HEK293 (cell line): Measurements from ENCODE around the gene CPNE1.

Experiments
- GFI1B ChIP-seq: fragments of 450-650 bp; formaldehyde crosslinking; IDR thresholded peaks from 2 replicates; pipeline ENCODE4 v1.5.1; 2016; ENCODE audit warnings: missing biosample characterization, missing genetic modification characterization
- GLI4 ChIP-seq: fragments of 450-650 bp; formaldehyde crosslinking; IDR thresholded peaks from 2 replicates; pipeline ENCODE4 v1.5.1; 2016; ENCODE audit warnings: missing biosample characterization, missing genetic modification characterization
- HIC1 ChIP-seq: fragments of 450-650 bp; formaldehyde crosslinking; IDR thresholded peaks from 2 replicates; pipeline ENCODE4 v1.5.1; 2016; ENCODE audit warnings: missing biosample characterization, missing genetic modification characterization
- HOXC10 ChIP-seq: sonication (generic); formaldehyde crosslinking; IDR thresholded peaks from 2 replicates; pipeline ENCODE4 v1.8.1; 2023; ENCODE audit warnings: mild to moderate bottlenecking, missing genetic modification reagents
- KLF17 ChIP-seq: fragments of 450-650 bp; formaldehyde crosslinking; IDR thresholded peaks from 2 replicates; pipeline ENCODE4 v1.5.1; 2016; ENCODE audit warnings: missing biosample characterization, missing genetic modification characterization
- MZF1 ChIP-seq: fragments of 450-650 bp; formaldehyde crosslinking; IDR thresholded peaks from 2 replicates; pipeline ENCODE4 v1.5.1; 2017; ENCODE audit warnings: missing biosample characterization, missing genetic modification characterization, borderline replicate concordance
- OSR2 ChIP-seq: fragments of 450-650 bp; formaldehyde crosslinking; IDR thresholded peaks from 2 replicates; pipeline ENCODE4 v1.5.1; 2016; ENCODE audit warnings: missing biosample characterization, missing genetic modification characterization
- REST ChIP-seq: fragments of 450-650 bp; formaldehyde crosslinking; IDR thresholded peaks from 2 replicates; pipeline ENCODE4 v1.5.1; 2016; ENCODE audit warnings: missing biosample characterization, missing genetic modification characterization
- SCRT1 ChIP-seq: fragments of 450-650 bp; formaldehyde crosslinking; IDR thresholded peaks from 2 replicates; pipeline ENCODE4 v1.5.1; 2016; ENCODE audit warnings: missing biosample characterization, missing genetic modification characterization, borderline replicate concordance
- ZBTB8A ChIP-seq: fragments of 450-650 bp; formaldehyde crosslinking; IDR thresholded peaks from 2 replicates; pipeline ENCODE4 v1.5.1; 2016; ENCODE audit warnings: missing biosample characterization, missing genetic modification characterization
- ZFP37 ChIP-seq: fragments of 450-650 bp; formaldehyde crosslinking; IDR thresholded peaks from 2 replicates; pipeline ENCODE4 v1.5.1; 2016; ENCODE audit warnings: missing biosample characterization, missing genetic modification characterization
- ZNF132 ChIP-seq: fragments of 450-650 bp; formaldehyde crosslinking; IDR thresholded peaks from 2 replicates; pipeline ENCODE4 v1.5.1; 2017; ENCODE audit warnings: missing biosample characterization, missing genetic modification characterization, borderline replicate concordance
- ZNF174 ChIP-seq: fragments of 450-650 bp; formaldehyde crosslinking; IDR thresholded peaks from 2 replicates; pipeline ENCODE4 v1.5.0; 2017; ENCODE audit warnings: missing biosample characterization, mild to moderate bottlenecking, missing genetic modification characterization
- ZNF19 ChIP-seq: fragments of 450-650 bp; formaldehyde crosslinking; IDR thresholded peaks from 2 replicates; pipeline ENCODE4; 2016; ENCODE audit warnings: missing biosample characterization, missing genetic modification characterization, low read depth
- ZNF248 ChIP-seq: fragments of 450-650 bp; formaldehyde crosslinking; IDR thresholded peaks from 2 replicates; pipeline ENCODE4 v1.5.1; 2017; ENCODE audit warnings: missing biosample characterization, missing genetic modification characterization
- ZNF350 ChIP-seq: fragments of 450-650 bp; formaldehyde crosslinking; IDR thresholded peaks from 2 replicates; pipeline ENCODE4 v1.5.0; 2017; ENCODE audit warnings: missing biosample characterization, mild to moderate bottlenecking, missing genetic modification characterization
- ZNF354C ChIP-seq: fragments of 450-650 bp; formaldehyde crosslinking; IDR thresholded peaks from 2 replicates; pipeline ENCODE4 v1.5.1; 2016; ENCODE audit warnings: missing biosample characterization, missing genetic modification characterization, low read depth, borderline replicate concordance
- ZNF366 ChIP-seq: fragments of 450-650 bp; formaldehyde crosslinking; conservative IDR thresholded peaks from 2 replicates; pipeline ENCODE4 v1.5.1; 2016; ENCODE audit warnings: missing biosample characterization, missing genetic modification characterization
- ZNF416 ChIP-seq: fragments of 450-650 bp; formaldehyde crosslinking; IDR thresholded peaks from 2 replicates; pipeline ENCODE4 v1.5.1; 2016; ENCODE audit warnings: missing biosample characterization, missing genetic modification characterization
- ZNF449 ChIP-seq: fragments of 450-650 bp; formaldehyde crosslinking; IDR thresholded peaks from 2 replicates; pipeline ENCODE4 v1.5.1; 2017; ENCODE audit warnings: missing biosample characterization, mild to moderate bottlenecking, missing genetic modification characterization, moderate library complexity
- ZNF473 ChIP-seq: fragments of 450-650 bp; formaldehyde crosslinking; IDR thresholded peaks from 2 replicates; pipeline ENCODE4 v1.5.1; 2017; ENCODE audit warnings: missing biosample characterization, missing genetic modification characterization
- ZNF510 ChIP-seq: fragments of 450-650 bp; formaldehyde crosslinking; IDR thresholded peaks from 2 replicates; pipeline ENCODE4 v1.5.1; 2018; ENCODE audit warnings: mild to moderate bottlenecking, missing genetic modification characterization, missing biosample characterization; ENCODE audit not compliant: insufficient replicate concordance
- ZNF514 ChIP-seq: fragments of 450-650 bp; formaldehyde crosslinking; IDR thresholded peaks from 2 replicates; pipeline ENCODE4 v1.5.1; 2016; ENCODE audit warnings: missing biosample characterization, missing genetic modification characterization
- ZNF521 ChIP-seq: fragments of 450-650 bp; formaldehyde crosslinking; IDR thresholded peaks from 2 replicates; pipeline ENCODE4 v1.5.1; 2017; ENCODE audit warnings: missing biosample characterization, mild to moderate bottlenecking, missing genetic modification characterization
- ZNF555 ChIP-seq: fragments of 450-650 bp; formaldehyde crosslinking; conservative IDR thresholded peaks from 2 replicates; pipeline ENCODE4 v1.5.1; 2017; ENCODE audit warnings: missing biosample characterization, mild to moderate bottlenecking, missing genetic modification characterization, inconsistent platforms
- ZNF571 ChIP-seq: fragments of 450-650 bp; formaldehyde crosslinking; IDR thresholded peaks from 2 replicates; pipeline ENCODE4 v1.5.0; 2017; ENCODE audit warnings: missing biosample characterization, missing genetic modification characterization
- ZNF629 ChIP-seq: fragments of 450-650 bp; formaldehyde crosslinking; IDR thresholded peaks from 2 replicates; pipeline ENCODE4 v1.5.1; 2017; ENCODE audit warnings: missing biosample characterization, missing genetic modification characterization
- ZNF658 ChIP-seq: fragments of 450-650 bp; formaldehyde crosslinking; IDR thresholded peaks from 2 replicates; pipeline ENCODE4; 2016; ENCODE audit warnings: missing biosample characterization, missing genetic modification characterization
- ZNF785 ChIP-seq: fragments of 450-650 bp; formaldehyde crosslinking; IDR thresholded peaks from 2 replicates; pipeline ENCODE4 v1.5.1; 2016; ENCODE audit warnings: missing biosample characterization, missing genetic modification characterization
- ZNF837 ChIP-seq: fragments of 450-650 bp; formaldehyde crosslinking; IDR thresholded peaks from 2 replicates; pipeline ENCODE4 v1.5.1; 2016; ENCODE audit warnings: missing biosample characterization, missing genetic modification characterization
- ZSCAN23 ChIP-seq: fragments of 450-650 bp; formaldehyde crosslinking; IDR thresholded peaks from 2 replicates; pipeline ENCODE4 v1.5.1; 2016; ENCODE audit warnings: missing biosample characterization, missing genetic modification characterization

Gene CPNE1

GRCh38 chr20:35616465-35617396, 48.0 kb downstream of the CPNE1 start (continued):
- TF ChIP-seq ZSCAN23 (tag by site-specific recombination), result peak; percentile 97
- TF ChIP-seq SCRT1 (tag by site-specific recombination), result peak; percentile 90
- TF ChIP-seq KLF17 (tag by site-specific recombination), result peak; percentile 44
- TF ChIP-seq ZNF366 (tag by site-specific recombination), result no peak
- TF ChIP-seq ZNF473 (tag by site-specific recombination), result no peak
- no peak for TF ChIP-seq ZNF354C (tag by site-specific recombination)
- TF ChIP-seq GLI4 (tag by site-specific recombination), result no peak
- TF ChIP-seq ZNF350 (tag by site-specific recombination), result no peak
- no peak for TF ChIP-seq ZFP37 (tag by site-specific recombination)
- TF ChIP-seq ZNF521 (tag by site-specific recombination), result no peak
- TF ChIP-seq ZNF248 (tag by site-specific recombination), result no peak
- no peak for TF ChIP-seq ZNF837 (tag by site-specific recombination)
- no peak for TF ChIP-seq ZNF19 (tag by site-specific recombination)
- TF ChIP-seq ZNF629 (tag by site-specific recombination), result peak; percentile 70
- TF ChIP-seq ZNF449 (tag by site-specific recombination), result peak; percentile 32; the same call in 1 of the 2 replicates
- no peak; the same call in 1 of the 2 replicates for TF ChIP-seq OSR2
- no peak for TF ChIP-seq ZNF571 (tag by site-specific recombination)
- TF ChIP-seq ZBTB8A (tag by site-specific recombination), result peak; percentile 75
- peak; percentile 55 for TF ChIP-seq HIC1 (tag by site-specific recombination)
- no peak for TF ChIP-seq ZNF132
- no peak for TF ChIP-seq ZNF416 (tag by site-specific recombination)
- TF ChIP-seq ZNF658 (tag by site-specific recombination), result no peak
- peak; percentile 33; the same call in 1 of the 2 replicates for TF ChIP-seq ZNF785 (tag by site-specific recombination)
- no peak for TF ChIP-seq HOXC10 (CRISPR knock-in tag)
- no peak; the same call in 1 of the 2 replicates for TF ChIP-seq GFI1B
- TF ChIP-seq ZNF514 (tag by site-specific recombination), result no peak
- no peak for TF ChIP-seq ZNF555 (tag by site-specific recombination)
- TF ChIP-seq ZNF174, result no peak
- TF ChIP-seq MZF1 (tag by site-specific recombination), result no peak
- peak; percentile 14; the same call in 1 of the 2 replicates for TF ChIP-seq REST (tag by site-specific recombination)
- no peak for TF ChIP-seq ZNF510
